Activated CD4-positive, alpha-beta T cell treated with anti-CD3 and anti-CD28 coated beads for 36 hours (primary cell): ENCODE data around the gene OR4B1. TPM values are rescaled to one million over a fixed set of nuclear protein-coding genes. Genes with fewer than 3 reads are reported as not detected.

ENCODE experiments used
- ATAC-seq: fragments of 200-7000 bp; cut with Tn5 transposase; one replicate; pipeline ENCODE4 v1.10.0; 2021; ENCODE audit warnings: mild to moderate bottlenecking, moderate library complexity
- CTCF ChIA-PET: fragments of 350-600 bp; sonication (Branson Sonifier 250); formaldehyde crosslinking; loops from one replicate; lab custom pipeline; 2021; ENCODE audit warnings: antibody characterized with exemption; lab: Charles Lee
- POLR2A ChIA-PET: fragments of 350-600 bp; sonication (Branson Sonifier 250); formaldehyde crosslinking; loops from one replicate; lab custom pipeline; 2021; ENCODE audit warnings: antibody characterized with exemption, inconsistent platforms; lab: Charles Lee
- DNase-seq: peaks from one replicate; pipeline ENCODE4 v3.0.0-alpha.2; 2020
- H3K27ac Mint-ChIP-seq: one replicate; pipeline ENCODE4 v1.8.0; 2021; ENCODE audit warnings: mixed read lengths
- H3K27me3 Mint-ChIP-seq: one replicate; pipeline ENCODE4 v1.8.0; 2021; ENCODE audit warnings: mixed read lengths
- H3K36me3 Mint-ChIP-seq: one replicate; pipeline ENCODE4 v1.8.0; 2021; ENCODE audit warnings: low read depth, mixed read lengths
- H3K4me1 Mint-ChIP-seq: one replicate; pipeline ENCODE4 v1.8.0; 2021; ENCODE audit warnings: mixed read lengths
- H3K4me3 Mint-ChIP-seq: one replicate; pipeline ENCODE4 v1.8.0; 2021; ENCODE audit warnings: mild to moderate bottlenecking, moderate library complexity, mixed read lengths
- H3K9me3 Mint-ChIP-seq: one replicate; pipeline ENCODE4 v1.8.0; 2021; ENCODE audit warnings: low read depth, mixed read lengths
- intact Hi-C, 2 experiments: fragments of 100-400 bp; cut with DNase I in 1 of 2; cut with micrococcal nuclease in 1 of 2; formaldehyde crosslinking; loops; one replicate each; pipeline versions ENCODE4 v1.14.2 to v1.15.1; 2022 to 2024; cut with DNase I, micrococcal nuclease
- total RNA-seq, 2 experiments: library from RNA; stranded (reverse); gene quantifications; one replicate each; pipeline ENCODE4 v1.2.3, GENCODE V29; 2021

The OR4B1 gene, protein sequence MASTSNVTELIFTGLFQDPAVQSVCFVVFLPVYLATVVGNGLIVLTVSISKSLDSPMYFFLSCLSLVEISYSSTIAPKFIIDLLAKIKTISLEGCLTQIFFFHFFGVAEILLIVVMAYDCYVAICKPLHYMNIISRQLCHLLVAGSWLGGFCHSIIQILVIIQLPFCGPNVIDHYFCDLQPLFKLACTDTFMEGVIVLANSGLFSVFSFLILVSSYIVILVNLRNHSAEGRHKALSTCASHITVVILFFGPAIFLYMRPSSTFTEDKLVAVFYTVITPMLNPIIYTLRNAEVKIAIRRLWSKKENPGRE
- total RNA-seq: not detected

DNA sequence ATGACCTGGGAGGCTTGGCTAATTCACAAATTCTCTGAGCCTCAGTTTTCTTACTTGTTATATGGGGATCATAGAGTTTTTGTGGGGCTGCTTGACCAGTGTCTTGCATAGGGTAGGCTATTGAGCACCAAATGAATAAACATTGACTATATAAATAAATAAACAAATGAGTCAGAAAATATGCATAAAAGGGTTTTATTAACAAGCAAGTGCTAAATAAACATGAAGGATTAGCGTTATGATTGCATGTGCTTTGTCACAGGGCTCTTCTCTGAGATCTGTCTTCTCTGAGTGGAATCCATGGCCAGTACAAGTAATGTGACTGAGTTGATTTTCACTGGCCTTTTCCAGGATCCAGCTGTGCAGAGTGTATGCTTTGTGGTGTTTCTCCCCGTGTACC is at the start of gene OR4B1:
Gene OR4B1, plus strand, starts transcription at position 301 of the 400 bp plus-strand sequence. Its CDS starts 0 bp downstream, at position 301.
- ChIA-PET POLR2A (no interaction called here), CTCF (no interaction called here)
- no peaks in the 10 kb centered on the region for H3K36me3 Mint-ChIP-seq
- H3K9me3 Mint-ChIP-seq: no peaks in the 10 kb centered on the region
- no peak for ATAC-seq
- H3K27ac Mint-ChIP-seq: no peak within 1 kb of the TSS
- DNase-seq: no peak
- no peaks in the 10 kb centered on the region for H3K4me1 Mint-ChIP-seq
- no peak within 1 kb of the TSS for H3K4me3 Mint-ChIP-seq
- intact Hi-C loops: no loop called here
- no peaks in the 10 kb centered on the region for H3K27me3 Mint-ChIP-seq

DNA sequence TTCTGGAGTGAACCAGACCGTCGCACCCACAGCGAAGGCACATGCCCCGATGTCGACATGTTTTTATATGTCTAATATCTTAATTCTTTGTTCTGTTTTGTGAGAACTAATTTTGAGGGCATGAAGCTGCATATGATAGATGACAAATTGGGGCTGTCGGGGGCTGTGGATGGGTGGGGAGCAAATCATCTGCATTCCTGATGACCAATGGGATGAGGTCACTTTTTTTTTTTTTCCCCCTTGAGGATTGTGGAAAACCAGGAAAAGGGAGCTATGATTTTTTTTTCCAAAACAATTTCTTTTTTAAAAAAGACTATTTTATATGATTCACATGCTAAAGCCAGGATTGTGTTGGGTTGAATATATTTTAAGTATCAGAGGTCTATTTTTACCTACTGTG is 49.2 kb upstream of the OR4B1 start:
- no peak overlapping the region for H3K27ac Mint-ChIP-seq
- H3K4me1 Mint-ChIP-seq: peaks cover 16% of the 10 kb centered on the region
- H3K4me3 Mint-ChIP-seq: no peak overlapping the region
- H3K27me3 Mint-ChIP-seq: no peaks in the 10 kb centered on the region
- H3K36me3 Mint-ChIP-seq: peaks cover 21% of the 10 kb centered on the region
- DNase-seq (no peak), ATAC-seq (no peak)
- intact Hi-C loops: no loop called here
- H3K9me3 Mint-ChIP-seq: no peaks in the 10 kb centered on the region
- CTCF ChIA-PET: no interaction called here
- POLR2A ChIA-PET: no interaction called here

DNA sequence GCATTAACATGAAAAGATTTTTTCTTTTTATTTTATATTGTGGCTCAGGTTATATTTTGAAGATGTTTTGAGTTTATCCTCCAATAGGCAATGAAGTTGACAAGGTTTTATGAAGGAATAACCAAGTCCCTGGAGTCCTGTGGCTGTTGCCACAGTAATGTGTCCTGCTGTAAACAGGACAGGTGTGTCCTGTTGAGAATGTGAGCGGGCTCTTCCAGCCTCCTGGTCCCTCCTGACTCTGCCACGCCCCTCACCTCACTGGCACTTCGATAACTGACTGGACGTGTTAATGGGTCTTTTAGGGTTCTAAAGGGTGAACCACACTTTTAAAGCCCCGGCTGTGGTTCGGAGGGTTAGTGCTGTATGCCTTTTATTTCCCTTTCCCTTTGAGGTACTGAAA is 47.8 kb upstream of the OR4B1 start:
- peaks cover 16% of the 10 kb centered on the region for H3K36me3 Mint-ChIP-seq
- no peak for DNase-seq
- POLR2A ChIA-PET: no interaction called here
- no peaks in the 10 kb centered on the region for H3K9me3 Mint-ChIP-seq
- peaks cover 19% of the 10 kb centered on the region for H3K4me1 Mint-ChIP-seq
- ATAC-seq: no peak
- CTCF ChIA-PET: no interaction called here
- H3K4me3 Mint-ChIP-seq: no peak overlapping the region
- intact Hi-C loops: no loop called here
- no peaks in the 10 kb centered on the region for H3K27me3 Mint-ChIP-seq
- H3K27ac Mint-ChIP-seq: no peak overlapping the region

DNA sequence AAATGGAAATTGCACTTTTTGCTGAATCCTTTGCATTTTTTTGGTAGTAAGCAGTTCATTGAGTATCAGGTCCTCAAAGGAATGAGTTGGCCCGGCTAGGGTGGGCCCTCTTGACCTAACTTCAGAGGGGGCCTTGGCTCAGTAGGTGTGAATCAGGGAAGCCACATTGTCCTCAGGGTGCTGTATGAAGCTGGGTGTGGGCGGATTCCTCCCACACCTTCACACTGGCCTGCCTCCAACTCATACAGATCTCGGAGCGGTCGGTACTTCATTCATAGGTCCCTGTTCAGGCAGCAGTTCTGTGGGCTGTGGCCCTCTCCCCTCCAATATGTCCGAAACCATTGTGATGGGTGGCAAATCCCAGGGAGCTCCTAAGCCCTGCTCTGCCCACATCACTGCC is 47.4 kb upstream of the OR4B1 start:
- Mint-ChIP-seq H3K4me3 (no peak overlapping the region), H3K4me1 (peaks cover 19% of the 10 kb centered on the region), H3K9me3 (no peaks in the 10 kb centered on the region), H3K27me3 (no peaks in the 10 kb centered on the region), H3K27ac (no peak overlapping the region), H3K36me3 (peaks cover 16% of the 10 kb centered on the region)
- intact Hi-C loops: no loop called here
- CTCF ChIA-PET: no interaction called here
- POLR2A ChIA-PET: no interaction called here
- no peak for ATAC-seq
- DNase-seq: no peak

DNA sequence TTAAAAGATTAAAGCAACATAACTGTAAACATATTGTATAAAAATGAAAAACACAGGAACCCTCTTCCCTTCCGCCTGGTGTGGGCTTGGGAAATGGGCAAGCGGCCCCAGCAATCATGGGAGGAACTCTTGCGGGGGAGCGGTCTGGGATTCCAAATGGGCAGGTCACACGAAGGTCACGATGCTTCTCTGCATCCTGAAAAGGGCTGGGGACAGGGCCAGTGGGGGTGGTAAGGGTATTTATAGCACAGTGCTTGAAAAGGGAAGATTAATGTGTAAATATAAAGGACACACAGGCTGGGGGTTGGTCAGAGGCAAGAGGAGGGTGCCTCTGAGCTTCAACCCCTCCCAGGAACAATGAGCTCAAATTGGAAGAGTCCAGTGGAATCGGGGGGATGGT is 46.9 kb upstream of the OR4B1 start:
- DNase-seq: no peak
- ChIA-PET CTCF (no interaction called here), POLR2A (no interaction called here)
- no peaks in the 10 kb centered on the region for H3K27me3 Mint-ChIP-seq
- H3K9me3 Mint-ChIP-seq: no peaks in the 10 kb centered on the region
- peaks cover 15% of the 10 kb centered on the region for H3K36me3 Mint-ChIP-seq
- H3K27ac Mint-ChIP-seq: no peak overlapping the region
- no peak overlapping the region for H3K4me3 Mint-ChIP-seq
- peaks cover 19% of the 10 kb centered on the region for H3K4me1 Mint-ChIP-seq
- intact Hi-C loops: loop anchor here (5.0 kb wide), 3 partner anchors 138 to 1828 kb away; partner anchors contain the start of gene OR4S1 (in 2 of the 2)
- no peak for ATAC-seq

DNA sequence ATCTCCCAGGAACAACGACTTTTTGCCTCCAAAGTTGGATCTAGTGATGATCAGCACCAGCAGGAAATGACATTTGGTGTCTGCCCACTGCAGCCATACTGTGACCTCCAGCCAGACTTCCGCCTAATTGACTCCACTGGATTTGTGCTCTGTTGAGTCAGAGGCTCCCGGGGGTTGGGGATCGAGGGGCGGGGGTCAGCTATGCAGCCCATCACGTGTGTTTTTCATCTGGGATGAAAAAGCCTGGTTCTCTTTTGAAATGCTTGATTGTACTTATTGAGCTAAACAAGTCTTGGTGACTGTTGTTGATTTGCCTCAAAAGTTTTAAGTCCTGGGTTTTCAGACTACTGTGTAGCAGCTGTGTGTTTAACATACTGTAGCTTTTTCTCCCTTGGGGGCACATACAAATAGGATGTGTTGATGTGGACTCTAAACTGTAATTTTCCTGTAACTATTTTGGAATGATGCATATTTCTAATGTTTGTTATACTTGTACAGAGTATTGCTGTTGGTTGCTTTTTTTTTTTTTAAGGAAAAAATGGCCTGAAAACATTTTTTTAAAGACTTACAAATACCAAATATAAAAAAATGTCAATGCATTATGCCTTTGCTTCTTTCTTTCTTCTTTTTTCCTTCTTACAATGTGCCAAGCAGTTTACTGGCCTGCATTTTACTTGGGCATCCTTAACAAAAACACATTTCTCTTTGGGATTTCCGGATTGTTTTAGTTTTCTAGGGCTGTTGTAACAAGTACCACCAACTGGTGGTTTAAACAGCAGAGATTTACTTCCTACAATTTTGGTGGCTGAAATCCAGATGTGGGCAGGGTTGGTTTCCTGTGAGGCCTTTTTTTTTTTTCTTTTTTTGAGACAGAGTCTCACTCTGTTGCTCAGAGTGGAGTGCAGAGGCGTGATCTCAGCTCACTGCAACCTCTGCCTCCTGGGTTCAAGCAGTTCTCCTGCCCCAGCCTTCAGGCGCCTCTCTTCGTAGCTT is 46.1 kb upstream of the OR4B1 start:
- DNase-seq (no peak), ATAC-seq (peak; percentile 33)
- intact Hi-C loops: loop anchor here (5.0 kb wide), 3 partner anchors 137 to 1827 kb away; partner anchors contain the start of gene OR4S1 (in 2 of the 2)
- ChIA-PET POLR2A (no interaction called here), CTCF (interaction anchor here (1.2 kb wide), 1 partner anchor 137 kb away, joined by 3 read pairs; no protein-coding TSS in a partner anchor)
- Mint-ChIP-seq H3K9me3 (no peaks in the 10 kb centered on the region), H3K36me3 (peaks cover 10% of the 10 kb centered on the region), H3K27me3 (no peaks in the 10 kb centered on the region), H3K27ac (no peak overlapping the region), H3K4me1 (peaks cover 23% of the 10 kb centered on the region), H3K4me3 (no peak overlapping the region)

DNA sequence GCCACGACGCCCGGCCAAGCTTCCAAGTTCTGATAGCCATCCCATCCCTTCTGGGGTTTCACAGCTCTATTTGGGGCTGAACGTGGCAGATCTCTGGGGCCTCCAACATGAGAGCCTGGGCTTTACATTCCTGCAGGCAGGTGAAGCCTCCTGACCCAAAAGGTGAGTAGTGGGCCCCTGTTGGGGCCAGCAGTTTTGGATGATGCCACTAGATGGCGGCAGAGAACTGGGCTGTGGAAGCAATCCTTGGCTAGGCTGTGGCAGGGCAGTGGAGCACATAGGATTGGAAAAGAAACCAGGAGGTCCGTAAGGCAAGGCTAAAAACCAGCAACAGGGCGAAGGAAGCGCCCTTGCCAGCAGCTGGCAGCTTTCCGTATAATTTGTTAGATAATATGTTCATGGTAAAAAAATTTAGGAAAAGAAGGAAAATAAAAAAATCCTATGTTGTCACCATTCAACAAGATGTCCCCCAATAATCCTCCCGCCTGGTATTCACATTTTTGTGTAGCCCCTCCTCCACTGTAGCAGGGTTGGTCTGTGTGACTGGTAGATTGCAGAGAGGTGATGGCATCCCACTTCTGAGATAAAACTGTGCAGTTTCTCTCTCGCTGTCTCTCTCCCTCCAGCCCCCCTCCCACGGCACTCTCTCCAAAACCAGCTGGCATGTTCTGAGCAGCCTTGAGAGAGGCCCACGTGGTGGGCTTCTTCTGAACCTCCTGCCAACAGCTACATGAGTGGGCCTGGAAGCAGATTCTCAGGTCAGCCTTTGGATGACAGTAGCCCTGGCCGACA is 43.6 kb upstream of the OR4B1 start:
- Mint-ChIP-seq H3K36me3 (peaks cover 3% of the 10 kb centered on the region), H3K27ac (no peak overlapping the region), H3K4me3 (no peak overlapping the region), H3K27me3 (no peaks in the 10 kb centered on the region), H3K4me1 (peaks cover 23% of the 10 kb centered on the region), H3K9me3 (no peaks in the 10 kb centered on the region)
- ATAC-seq: peak; percentile 87
- DNase-seq: peak; percentile 80
- intact Hi-C loops: loop anchor here (5.0 kb wide), 3 partner anchors 134 to 1824 kb away; partner anchors contain the start of gene OR4S1 (in 2 of the 2)
- ChIA-PET POLR2A (no interaction called here), CTCF (interaction anchor here (0.6 to 2.3 kb wide), 12 partner anchors 11 to 239 kb away, joined by 3 to 8 read pairs (median 4); no protein-coding TSS in a partner anchor)

DNA sequence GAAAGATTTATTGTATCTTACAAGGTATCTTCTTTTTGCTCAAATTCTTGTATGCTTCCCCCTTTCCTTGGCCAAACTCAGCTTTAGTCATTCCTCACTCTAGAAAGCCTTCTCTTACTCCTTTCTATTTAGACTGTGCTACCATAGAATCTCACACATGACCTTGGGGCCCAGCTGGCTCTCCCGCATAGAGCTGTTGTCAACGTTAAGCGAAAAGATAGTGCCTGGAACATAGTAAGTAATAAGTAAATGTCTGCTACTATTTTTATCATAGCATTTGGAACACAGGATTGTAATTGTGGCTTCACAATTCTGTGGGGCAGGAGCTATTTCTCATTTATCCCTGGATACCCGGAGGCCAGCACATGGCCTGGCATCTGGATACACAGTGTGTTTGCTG is 38.9 kb upstream of the OR4B1 start:
- DNase-seq: no peak
- ChIA-PET CTCF (interaction anchor here (1.0 kb wide), 1 partner anchor 33 kb away, joined by 3 read pairs; no protein-coding TSS in a partner anchor), POLR2A (interaction anchor here (0.6 kb wide), 1 partner anchor 16 kb away, joined by 3 read pairs; no protein-coding TSS in a partner anchor)
- no peaks in the 10 kb centered on the region for H3K27me3 Mint-ChIP-seq
- no peaks in the 10 kb centered on the region for H3K36me3 Mint-ChIP-seq
- intact Hi-C loops: no loop called here
- no peaks in the 10 kb centered on the region for H3K9me3 Mint-ChIP-seq
- ATAC-seq: no peak
- H3K27ac Mint-ChIP-seq: no peak overlapping the region
- no peak overlapping the region for H3K4me3 Mint-ChIP-seq
- H3K4me1 Mint-ChIP-seq: peaks cover 7% of the 10 kb centered on the region

DNA sequence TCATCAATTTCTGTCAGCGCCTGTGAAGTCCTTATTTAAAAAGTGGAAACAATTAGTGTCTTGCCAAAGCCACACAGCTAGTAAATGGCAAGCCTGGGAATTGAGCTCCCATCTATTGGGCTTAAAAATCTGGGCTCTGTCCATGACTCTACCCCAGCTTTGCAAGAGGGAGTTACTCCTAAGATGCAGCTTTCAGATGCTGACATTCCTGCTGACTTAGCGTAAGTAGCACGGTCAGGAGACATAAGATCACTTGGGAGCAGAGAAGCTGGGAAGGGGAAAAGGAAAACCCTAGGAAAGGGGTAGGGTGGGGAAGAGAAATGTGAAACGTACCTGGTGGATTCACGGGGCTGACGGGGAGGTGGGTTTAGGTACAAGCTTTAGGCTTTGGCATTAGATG is 36.0 kb upstream of the OR4B1 start:
- no peaks in the 10 kb centered on the region for H3K27me3 Mint-ChIP-seq
- ATAC-seq: no peak
- no peaks in the 10 kb centered on the region for H3K9me3 Mint-ChIP-seq
- intact Hi-C loops: no loop called here
- H3K4me3 Mint-ChIP-seq: no peak overlapping the region
- no peak for DNase-seq
- ChIA-PET POLR2A (no interaction called here), CTCF (no interaction called here)
- H3K4me1 Mint-ChIP-seq: no peaks in the 10 kb centered on the region
- no peaks in the 10 kb centered on the region for H3K36me3 Mint-ChIP-seq
- H3K27ac Mint-ChIP-seq: no peak overlapping the region

DNA sequence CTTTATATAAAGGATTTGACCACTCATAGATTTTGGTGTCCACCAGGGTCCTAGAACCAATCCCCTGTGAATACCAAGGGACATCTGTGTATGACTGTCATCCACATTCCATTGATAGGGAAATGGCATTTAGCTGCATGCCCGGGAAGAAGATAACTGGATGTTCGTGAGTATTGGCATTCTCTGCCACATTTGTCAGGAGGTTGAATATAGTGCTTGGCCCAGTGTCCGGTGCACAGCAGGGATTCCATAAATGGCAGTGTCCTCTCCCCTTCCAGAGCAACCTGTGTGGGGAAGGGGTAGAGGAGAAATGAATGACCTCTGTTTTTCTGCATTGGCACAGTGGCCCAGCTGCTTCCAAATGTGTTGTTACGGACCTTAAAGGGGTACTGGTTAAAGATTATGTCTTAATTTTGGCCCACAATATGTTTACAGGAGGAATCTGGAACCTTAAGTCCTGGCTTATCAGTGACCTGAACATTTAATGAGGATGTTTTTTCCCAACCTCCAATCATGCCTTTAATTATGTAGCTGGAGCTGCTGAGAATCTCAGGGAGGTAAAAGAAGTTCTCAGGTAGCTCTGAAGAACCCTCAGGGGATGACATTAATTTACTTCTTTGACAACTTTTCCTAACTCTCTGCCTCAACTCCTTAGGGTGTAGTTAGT is 33.6 kb upstream of the OR4B1 start:
- no peaks in the 10 kb centered on the region for H3K27me3 Mint-ChIP-seq
- no peak for DNase-seq
- no peak overlapping the region for H3K27ac Mint-ChIP-seq
- CTCF ChIA-PET: interaction anchor here (0.6 kb wide), 1 partner anchor 60 kb away, joined by 4 read pairs; no protein-coding TSS in a partner anchor
- POLR2A ChIA-PET: no interaction called here
- no peaks in the 10 kb centered on the region for H3K9me3 Mint-ChIP-seq
- H3K4me1 Mint-ChIP-seq: no peaks in the 10 kb centered on the region
- intact Hi-C loops: no loop called here
- no peak overlapping the region for H3K4me3 Mint-ChIP-seq
- no peak for ATAC-seq
- H3K36me3 Mint-ChIP-seq: no peaks in the 10 kb centered on the region
